ENCODE measurements around the gene FAHD2A.
"Not testable (repeated sequence)": the region's sequence is repeated elsewhere in the genome, so short reads cannot be mapped to it uniquely, and the experiment has no call there.

The FAHD2A gene

GRCh38 chr2:95435872-95436209 is 33.3 kb downstream of the FAHD2A start:
- DNase-seq (ENCODE audit: low spot score), result not testable (repeated sequence)

GRCh38 chr2:95442474-95443099 is 40.1 kb downstream of the FAHD2A start:
- not testable (repeated sequence) for DNase-seq (ENCODE audit: low spot score)

- not testable (repeated sequence) for DNase-seq (ENCODE audit: low spot score)
Observed at GRCh38 chr2:95445317-95445716, 42.8 kb downstream of the FAHD2A start.

- DNase-seq (ENCODE audit: low spot score), result not testable (repeated sequence)
Observed at GRCh38 chr2:95463292-95463691, 60.8 kb downstream of the FAHD2A start.
